ENCODE results near the gene DIPK2A. TPM values are rescaled to one million over a fixed set of nuclear protein-coding genes. Genes with fewer than 3 reads are reported as not detected.

Gene DIPK2A
- total and polyA plus RNA-seq, 2 experiments from 2014 or later = 19.0 to 38.5 TPM

DNA sequence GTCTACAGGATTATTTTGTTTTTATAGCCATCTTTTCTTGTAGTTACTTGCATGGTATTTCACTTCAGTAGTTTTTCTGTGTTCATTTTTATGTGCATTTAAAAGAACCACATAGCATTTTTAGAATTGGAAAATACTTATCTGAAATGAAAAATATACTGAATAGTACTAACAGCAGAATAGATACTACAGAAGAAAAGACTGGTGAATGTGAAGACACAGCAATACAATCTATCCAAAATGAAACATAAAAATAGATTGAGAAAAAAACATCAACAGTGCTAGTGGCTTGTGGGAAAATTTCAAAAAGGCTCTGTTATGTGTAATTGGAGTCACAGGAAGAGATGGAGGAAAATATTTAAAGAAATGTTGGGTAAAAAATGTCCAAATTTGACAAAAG lies 12.7 kb upstream of the DIPK2A start:
- Histone ChIP-seq H3K27ac (ENCODE audit: low read depth) (no peak overlapping the region), H3F3A (replicated peaks; ENCODE audit: low read depth) (no peaks in the 10 kb centered on the region), H2AFZ (no peak overlapping the region), H3K27me3 (ENCODE audit: insufficient read depth) (no peaks in the 10 kb centered on the region), H4K20me1 (replicated peaks; ENCODE audit: insufficient read depth) (no peaks in the 10 kb centered on the region), H3K4me2 (no peak overlapping the region), H3K9me2 (ENCODE audit: insufficient read depth) (peaks cover 10% of the 10 kb centered on the region; the same call in 1 of the 2 replicates), H3K4me1 (ENCODE audit: insufficient read depth) (no peaks in the 10 kb centered on the region), H3K79me2 (replicated peaks; ENCODE audit: insufficient read depth) (no peaks in the 10 kb centered on the region), H3K4me3 (no peak overlapping the region), H3K36me3 (ENCODE audit: insufficient read depth) (no peaks in the 10 kb centered on the region)
- H3K4me3 Mint-ChIP-seq = no peak overlapping the region
- no peak for ATAC-seq
- no peak for DNase-seq (ENCODE audit: low spot score)
- H3K9me3 Mint-ChIP-seq = 0 out of 3 replicates have a peak, but pooled peaks cover 2% of the 10 kb centered on the region
- TF ChIP-seq JUNB (IDR thresholded peaks at IDR 0.05; ENCODE audit: unreplicated experiment) = no peak
- no peak for TF ChIP-seq CREB1 (CRISPR knock-in tag; IDR thresholded peaks at IDR 0.05; ENCODE audit: low read depth)
- TF ChIP-seq, protein P1, sequence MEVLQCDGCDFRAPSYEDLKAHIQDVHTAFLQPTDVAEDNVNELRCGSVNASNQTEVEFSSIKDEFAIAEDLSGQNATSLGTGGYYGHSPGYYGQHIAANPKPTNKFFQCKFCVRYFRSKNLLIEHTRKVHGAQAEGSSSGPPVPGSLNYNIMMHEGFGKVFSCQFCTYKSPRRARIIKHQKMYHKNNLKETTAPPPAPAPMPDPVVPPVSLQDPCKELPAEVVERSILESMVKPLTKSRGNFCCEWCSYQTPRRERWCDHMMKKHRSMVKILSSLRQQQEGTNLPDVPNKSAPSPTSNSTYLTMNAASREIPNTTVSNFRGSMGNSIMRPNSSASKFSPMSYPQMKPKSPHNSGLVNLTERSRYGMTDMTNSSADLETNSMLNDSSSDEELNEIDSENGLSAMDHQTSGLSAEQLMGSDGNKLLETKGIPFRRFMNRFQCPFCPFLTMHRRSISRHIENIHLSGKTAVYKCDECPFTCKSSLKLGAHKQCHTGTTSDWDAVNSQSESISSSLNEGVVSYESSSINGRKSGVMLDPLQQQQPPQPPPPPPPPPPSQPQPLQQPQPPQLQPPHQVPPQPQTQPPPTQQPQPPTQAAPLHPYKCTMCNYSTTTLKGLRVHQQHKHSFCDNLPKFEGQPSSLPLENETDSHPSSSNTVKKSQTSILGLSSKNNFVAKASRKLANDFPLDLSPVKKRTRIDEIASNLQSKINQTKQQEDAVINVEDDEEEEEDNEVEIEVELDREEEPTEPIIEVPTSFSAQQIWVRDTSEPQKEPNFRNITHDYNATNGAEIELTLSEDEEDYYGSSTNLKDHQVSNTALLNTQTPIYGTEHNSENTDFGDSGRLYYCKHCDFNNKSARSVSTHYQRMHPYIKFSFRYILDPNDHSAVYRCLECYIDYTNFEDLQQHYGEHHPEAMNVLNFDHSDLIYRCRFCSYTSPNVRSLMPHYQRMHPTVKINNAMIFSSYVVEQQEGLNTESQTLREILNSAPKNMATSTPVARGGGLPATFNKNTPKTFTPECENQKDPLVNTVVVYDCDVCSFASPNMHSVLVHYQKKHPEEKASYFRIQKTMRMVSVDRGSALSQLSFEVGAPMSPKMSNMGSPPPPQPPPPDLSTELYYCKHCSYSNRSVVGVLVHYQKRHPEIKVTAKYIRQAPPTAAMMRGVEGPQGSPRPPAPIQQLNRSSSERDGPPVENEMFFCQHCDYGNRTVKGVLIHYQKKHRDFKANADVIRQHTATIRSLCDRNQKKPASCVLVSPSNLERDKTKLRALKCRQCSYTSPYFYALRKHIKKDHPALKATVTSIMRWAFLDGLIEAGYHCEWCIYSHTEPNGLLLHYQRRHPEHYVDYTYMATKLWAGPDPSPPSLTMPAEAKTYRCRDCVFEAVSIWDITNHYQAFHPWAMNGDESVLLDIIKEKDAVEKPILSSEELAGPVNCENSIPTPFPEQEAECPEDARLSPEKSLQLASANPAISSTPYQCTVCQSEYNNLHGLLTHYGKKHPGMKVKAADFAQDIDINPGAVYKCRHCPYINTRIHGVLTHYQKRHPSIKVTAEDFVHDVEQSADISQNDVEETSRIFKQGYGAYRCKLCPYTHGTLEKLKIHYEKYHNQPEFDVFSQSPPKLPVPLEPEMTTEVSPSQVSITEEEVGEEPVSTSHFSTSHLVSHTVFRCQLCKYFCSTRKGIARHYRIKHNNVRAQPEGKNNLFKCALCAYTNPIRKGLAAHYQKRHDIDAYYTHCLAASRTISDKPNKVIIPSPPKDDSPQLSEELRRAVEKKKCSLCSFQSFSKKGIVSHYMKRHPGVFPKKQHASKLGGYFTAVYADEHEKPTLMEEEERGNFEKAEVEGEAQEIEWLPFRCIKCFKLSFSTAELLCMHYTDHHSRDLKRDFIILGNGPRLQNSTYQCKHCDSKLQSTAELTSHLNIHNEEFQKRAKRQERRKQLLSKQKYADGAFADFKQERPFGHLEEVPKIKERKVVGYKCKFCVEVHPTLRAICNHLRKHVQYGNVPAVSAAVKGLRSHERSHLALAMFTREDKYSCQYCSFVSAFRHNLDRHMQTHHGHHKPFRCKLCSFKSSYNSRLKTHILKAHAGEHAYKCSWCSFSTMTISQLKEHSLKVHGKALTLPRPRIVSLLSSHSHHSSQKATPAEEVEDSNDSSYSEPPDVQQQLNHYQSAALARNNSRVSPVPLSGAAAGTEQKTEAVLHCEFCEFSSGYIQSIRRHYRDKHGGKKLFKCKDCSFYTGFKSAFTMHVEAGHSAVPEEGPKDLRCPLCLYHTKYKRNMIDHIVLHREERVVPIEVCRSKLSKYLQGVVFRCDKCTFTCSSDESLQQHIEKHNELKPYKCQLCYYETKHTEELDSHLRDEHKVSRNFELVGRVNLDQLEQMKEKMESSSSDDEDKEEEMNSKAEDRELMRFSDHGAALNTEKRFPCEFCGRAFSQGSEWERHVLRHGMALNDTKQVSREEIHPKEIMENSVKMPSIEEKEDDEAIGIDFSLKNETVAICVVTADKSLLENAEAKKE (CRISPR knock-in tag; IDR thresholded peaks at IDR 0.05) = no peak
- H3K4me1 Mint-ChIP-seq = peaks cover 8% of the 10 kb centered on the region; the same call in 2 of the 3 replicates
- H3K27me3 Mint-ChIP-seq (ENCODE audit: insufficient read depth, low read depth, poor library complexity) = peaks cover 2% of the 10 kb centered on the region
- 0 out of 3 replicates have a peak, but pooled peaks cover 4% of the 10 kb centered on the region for H3K36me3 Mint-ChIP-seq (ENCODE audit: low read depth)
- H3K27ac Mint-ChIP-seq = no peak overlapping the region

DNA sequence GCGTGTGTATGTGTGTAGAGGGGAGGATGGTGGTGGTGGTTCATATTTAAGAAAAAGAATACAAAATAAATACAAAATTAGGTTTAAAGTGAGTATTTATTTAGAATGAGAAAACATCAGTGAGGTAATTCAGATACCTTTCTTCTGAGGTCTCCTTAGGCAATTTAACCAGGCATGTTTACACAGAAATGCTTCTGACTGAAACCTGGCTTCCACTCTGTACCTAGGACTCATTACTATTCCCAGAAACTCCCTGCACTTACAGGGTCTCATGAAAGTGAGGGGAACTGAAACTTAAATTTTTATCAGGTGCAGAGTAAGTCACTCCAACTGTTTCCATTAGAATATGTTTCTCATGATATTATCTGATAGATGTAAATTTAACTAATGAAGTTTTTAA lies 10.3 kb upstream of the DIPK2A start:
- peaks cover 10% of the 10 kb centered on the region; the same call in 1 of the 2 replicates for H3K9me2 ChIP-seq (ENCODE audit: insufficient read depth)
- H3K9me3 Mint-ChIP-seq = 0 out of 3 replicates have a peak, but pooled peaks cover 2% of the 10 kb centered on the region
- H3F3A ChIP-seq (replicated peaks; ENCODE audit: low read depth) = no peaks in the 10 kb centered on the region
- H3K27ac ChIP-seq (ENCODE audit: low read depth) = no peak overlapping the region
- no peak overlapping the region for H2AFZ ChIP-seq
- no peaks in the 10 kb centered on the region for H3K4me1 ChIP-seq (ENCODE audit: insufficient read depth)
- H3K27me3 Mint-ChIP-seq (ENCODE audit: insufficient read depth, low read depth, poor library complexity) = no peaks in the 10 kb centered on the region
- no peak overlapping the region for H3K4me3 Mint-ChIP-seq
- no peak for DNase-seq (ENCODE audit: low spot score)
- ATAC-seq = no peak
- no peaks in the 10 kb centered on the region for H3K27me3 ChIP-seq (ENCODE audit: insufficient read depth)
- H3K36me3 ChIP-seq (ENCODE audit: insufficient read depth) = no peaks in the 10 kb centered on the region
- H3K4me1 Mint-ChIP-seq = peaks cover 8% of the 10 kb centered on the region; the same call in 2 of the 3 replicates
- H3K36me3 Mint-ChIP-seq (ENCODE audit: low read depth) = 0 out of 3 replicates have a peak, but pooled peaks cover 4% of the 10 kb centered on the region
- no peak overlapping the region for H3K4me3 ChIP-seq
- H3K79me2 ChIP-seq (replicated peaks; ENCODE audit: insufficient read depth) = no peaks in the 10 kb centered on the region
- H3K4me2 ChIP-seq = no peak overlapping the region
- H4K20me1 ChIP-seq (replicated peaks; ENCODE audit: insufficient read depth) = no peaks in the 10 kb centered on the region
- no peak overlapping the region for H3K27ac Mint-ChIP-seq
- TF ChIP-seq STAT1 (IDR thresholded peaks at IDR 0.05; ENCODE audit: unreplicated experiment) = no peak
- TF ChIP-seq CREB1 (CRISPR knock-in tag; IDR thresholded peaks at IDR 0.05; ENCODE audit: low read depth) = no peak
- no peak for TF ChIP-seq POLR2AphosphoS5 (IDR thresholded peaks at IDR 0.05; ENCODE audit: low read depth)
- no peak for TF ChIP-seq NANOG (IDR thresholded peaks at IDR 0.05; ENCODE audit: borderline replicate concordance)
- TF ChIP-seq EZH2phosphoT487 (IDR thresholded peaks at IDR 0.05; ENCODE audit: unreplicated experiment) = no peak
- no peak for TF ChIP-seq ZNF114 (CRISPR knock-in tag; IDR thresholded peaks at IDR 0.05)
